ENCODE data around the gene PPP2R5E.

Gene PPP2R5E

GRCh38 chr14:63517354-63517753, 25.8 kb downstream of the PPP2R5E start:
- no peak for DNase-seq

DNA sequence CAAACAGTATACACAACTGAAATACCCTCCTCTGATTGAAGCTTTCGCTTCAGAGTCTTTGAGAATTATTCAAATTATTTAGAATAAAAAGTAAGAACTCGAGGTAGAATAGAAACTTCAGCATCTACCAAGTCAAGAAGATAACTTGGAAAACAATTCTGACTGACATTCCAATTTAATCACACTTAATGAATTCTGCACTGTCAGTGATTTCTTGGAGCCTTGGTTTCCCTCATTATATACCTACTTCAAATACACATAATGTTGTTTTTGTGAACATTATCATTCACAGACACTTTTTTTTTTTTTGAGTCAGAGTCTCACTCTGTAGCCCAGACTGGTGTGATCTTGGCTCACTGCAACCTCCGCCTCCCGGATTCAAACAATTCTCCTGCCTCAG, 27.9 kb downstream of the PPP2R5E start:
- no peak for DNase-seq

- no peak for DNase-seq
Observed at GRCh38 chr14:63513756-63514155, 29.4 kb downstream of the PPP2R5E start.

GRCh38 chr14:63512861-63513260, 30.3 kb downstream of the PPP2R5E start:
- no peak for DNase-seq

DNA sequence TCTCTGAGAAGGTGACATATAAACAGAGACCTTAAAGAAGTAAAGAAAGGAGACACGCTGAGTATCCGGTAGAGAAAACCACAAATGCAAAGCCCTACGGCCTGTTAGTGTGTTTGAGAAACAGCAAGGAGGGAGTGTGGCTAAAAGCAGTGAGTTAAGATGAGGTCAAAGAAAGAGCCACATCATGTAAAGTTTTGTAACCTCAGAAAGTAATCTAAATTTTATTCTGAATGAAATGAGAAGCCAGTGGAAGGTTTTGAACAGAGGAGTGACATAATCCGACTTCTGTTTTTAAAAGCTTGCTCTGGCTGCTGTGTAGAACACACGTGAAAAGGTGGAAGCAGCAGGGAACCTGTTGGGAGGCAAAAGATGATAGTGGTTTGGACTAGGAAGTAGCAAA, 32.6 kb downstream of the PPP2R5E start:
- no peak for DNase-seq

DNA sequence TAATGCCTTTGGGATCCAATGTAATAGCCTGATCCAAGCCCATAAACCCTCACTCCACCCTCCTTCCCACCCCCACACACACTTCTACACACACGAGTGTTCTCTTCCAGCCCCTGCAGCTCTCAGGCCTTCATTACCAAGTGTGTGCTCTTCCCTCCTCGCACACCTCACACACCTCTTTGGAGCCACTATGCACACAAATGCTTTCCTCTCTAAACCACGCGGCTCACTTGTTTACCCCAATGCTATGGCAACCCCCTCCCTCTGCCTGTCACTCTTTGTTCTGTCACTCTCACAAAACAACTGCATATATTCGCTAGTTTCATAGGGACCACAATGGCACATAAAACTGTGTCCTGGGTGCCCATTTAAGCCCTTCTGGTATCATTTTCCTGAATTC, 35.1 kb downstream of the PPP2R5E start:
- no peak for DNase-seq

- no peak for DNase-seq
Observed at GRCh38 chr14:63504648-63505047, 38.5 kb downstream of the PPP2R5E start.

GRCh38 chr14:63501429-63501828, 41.7 kb downstream of the PPP2R5E start:
- DNase-seq, result no peak

DNA sequence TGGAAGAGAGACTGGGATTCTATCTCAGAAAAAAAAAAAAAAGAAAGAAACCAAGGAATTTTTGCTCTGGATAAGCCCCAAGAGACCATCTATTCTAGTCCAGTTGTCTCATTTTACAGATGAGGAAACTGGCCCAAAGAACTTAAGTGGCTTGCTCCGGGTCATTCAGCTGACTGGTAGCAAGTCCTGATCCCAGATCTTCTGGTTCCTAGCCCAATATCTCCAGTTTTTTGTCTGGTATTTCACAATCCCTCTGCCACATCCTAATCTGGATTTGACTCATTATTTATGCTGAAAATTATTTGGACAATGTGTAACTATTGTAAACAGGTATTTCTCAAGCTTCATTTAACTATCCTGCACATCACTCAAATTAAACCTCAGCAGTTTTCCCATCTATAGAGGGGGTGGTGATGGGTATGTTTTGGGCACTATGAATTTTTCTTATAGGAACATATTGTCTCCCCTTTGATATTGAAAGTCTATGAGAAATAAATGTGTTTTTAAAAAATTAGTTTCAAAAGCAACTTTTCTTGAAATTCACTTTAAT, 43.4 kb downstream of the PPP2R5E start:
- no peak for DNase-seq

DNA sequence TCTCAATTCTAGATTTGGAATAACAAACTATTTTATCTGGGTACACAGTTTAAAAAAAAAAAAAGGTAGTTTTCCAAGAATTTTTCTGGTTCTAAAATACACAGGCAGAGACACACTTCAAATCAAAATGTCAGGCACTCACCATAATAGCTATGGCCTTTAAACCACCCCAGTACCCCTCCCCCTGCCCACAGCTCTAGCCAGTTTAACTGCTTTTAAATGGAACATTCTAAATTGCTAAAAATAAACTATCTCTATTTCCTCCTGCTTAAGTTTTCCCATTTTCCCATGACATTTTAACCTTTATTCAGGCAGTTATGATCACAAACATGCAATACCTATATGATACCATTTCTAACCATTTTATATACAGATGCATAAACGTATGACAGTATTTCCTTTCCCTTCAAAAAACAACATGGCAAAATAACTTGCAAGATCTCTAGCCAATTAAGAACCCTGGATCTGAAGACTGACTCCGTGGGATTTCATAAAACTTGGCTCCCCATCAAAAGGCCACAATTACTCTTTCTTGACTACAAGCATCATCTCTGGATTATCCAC, 46.3 kb downstream of the PPP2R5E start:
- DNase-seq, result no peak

DNA sequence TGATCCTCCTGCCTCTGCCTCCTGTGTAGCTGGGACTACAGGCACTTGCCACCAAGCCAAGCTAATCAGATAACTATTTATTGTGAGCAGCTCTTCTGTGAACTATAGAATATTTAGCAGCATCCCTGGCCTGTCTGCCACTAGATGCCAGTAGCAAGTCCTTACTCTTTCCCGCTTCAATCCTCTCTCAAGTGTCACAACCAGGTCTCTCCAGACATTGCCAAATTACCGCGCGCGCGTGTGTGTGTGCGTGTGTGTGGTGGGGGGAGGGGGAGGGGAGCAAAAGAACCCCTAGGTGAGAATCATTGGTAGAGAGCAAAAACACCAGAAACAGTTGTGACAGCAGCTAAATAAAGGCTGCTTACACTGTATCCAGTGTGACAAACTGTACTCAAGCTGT, 49.9 kb downstream of the PPP2R5E start:
- DNase-seq, result no peak

DNA sequence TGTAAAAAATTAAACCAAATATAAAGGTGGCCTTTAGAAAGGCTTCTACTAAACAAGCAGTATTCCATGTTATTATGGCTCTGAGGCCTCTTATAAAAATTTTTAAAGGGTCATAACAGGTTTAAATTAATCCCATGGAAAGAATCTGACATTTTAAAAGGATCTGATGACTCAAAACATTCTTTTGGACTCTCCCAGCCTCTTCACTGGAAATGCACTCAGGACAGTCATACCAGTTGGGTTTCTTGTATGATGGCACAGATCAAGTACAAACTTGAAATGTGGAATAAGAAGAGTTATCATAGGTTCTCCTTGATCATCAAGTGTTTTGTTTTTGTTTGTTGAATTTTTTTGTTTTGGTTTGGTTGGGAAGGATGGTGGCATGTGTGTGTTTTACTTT, 50.8 kb downstream of the PPP2R5E start:
- DNase-seq, result no peak

GRCh38 chr14:63487724-63488123, 55.5 kb downstream of the PPP2R5E start:
- no peak for DNase-seq

GRCh38 chr14:63486738-63487137, 56.4 kb downstream of the PPP2R5E start:
- no peak for DNase-seq

- no peak for DNase-seq
Observed at GRCh38 chr14:63483315-63483714, 59.9 kb downstream of the PPP2R5E start.

DNA sequence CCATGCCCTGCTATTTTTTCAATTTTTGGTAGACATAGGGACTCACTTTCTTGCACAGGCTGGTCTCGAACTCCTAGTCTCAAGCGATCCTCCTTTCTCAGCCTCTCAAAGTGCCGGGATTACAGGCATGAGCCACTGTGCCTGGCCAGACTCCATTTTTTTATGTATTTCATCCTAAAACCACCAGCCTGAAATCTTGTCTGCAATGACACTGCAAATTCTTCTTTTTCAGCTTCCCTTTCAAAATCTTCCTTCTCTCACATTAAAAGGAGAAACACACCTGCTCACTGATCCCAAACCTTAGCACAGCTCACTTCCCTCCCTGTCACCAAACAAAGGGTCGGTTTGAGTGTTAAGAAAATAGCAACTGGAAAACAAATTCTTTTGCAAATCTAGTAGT, 62.6 kb downstream of the PPP2R5E start:
- no peak for DNase-seq

DNA sequence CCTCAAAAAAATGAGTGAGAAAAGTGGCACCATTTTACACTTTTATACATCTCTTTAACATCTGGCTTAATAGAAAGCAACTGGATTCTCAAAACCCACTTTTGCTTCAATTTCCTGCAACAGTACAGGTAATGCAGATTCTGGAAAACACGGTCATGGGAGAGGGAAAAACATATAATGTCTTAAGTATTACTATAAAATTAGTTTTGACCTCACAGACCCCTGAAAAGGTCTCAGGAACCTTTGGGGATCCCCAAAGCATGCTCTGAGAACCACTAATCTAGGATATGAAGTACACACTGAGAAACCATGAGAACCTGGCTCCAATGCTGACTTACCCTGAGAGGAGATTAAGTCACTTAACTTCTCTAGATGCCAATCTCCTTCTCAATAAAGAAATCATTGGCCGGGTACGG, 64.7 kb downstream of the PPP2R5E start:
- no peak for DNase-seq

- DNase-seq, result no peak
Observed at GRCh38 chr14:63478010-63478409, 65.2 kb downstream of the PPP2R5E start.

DNA sequence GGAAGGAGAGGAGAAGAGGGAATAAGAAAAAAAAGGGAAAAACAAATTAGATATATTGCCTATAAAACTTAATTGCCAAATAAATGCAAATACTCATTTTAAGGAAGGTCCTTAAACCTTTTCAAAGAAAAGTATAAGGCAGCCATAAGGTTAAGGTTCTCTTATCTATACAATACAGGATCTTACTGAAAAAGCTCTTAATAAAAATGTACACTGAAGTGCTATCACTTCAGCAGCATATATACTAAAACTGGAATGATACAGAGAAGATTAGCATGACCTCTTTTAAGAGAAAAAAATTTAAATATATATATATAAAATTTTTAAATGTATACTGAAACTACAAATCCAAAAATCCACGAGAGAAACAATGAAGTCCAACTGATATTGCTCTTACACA, 65.6 kb downstream of the PPP2R5E start:
- no peak for DNase-seq

GRCh38 chr14:63475761-63476160, 67.4 kb downstream of the PPP2R5E start:
- DNase-seq, result no peak

- no peak for DNase-seq
Observed at GRCh38 chr14:63474844-63475243, 68.3 kb downstream of the PPP2R5E start.

- DNase-seq, result no peak
Observed at GRCh38 chr14:63474111-63474510, 69.1 kb downstream of the PPP2R5E start.

DNA sequence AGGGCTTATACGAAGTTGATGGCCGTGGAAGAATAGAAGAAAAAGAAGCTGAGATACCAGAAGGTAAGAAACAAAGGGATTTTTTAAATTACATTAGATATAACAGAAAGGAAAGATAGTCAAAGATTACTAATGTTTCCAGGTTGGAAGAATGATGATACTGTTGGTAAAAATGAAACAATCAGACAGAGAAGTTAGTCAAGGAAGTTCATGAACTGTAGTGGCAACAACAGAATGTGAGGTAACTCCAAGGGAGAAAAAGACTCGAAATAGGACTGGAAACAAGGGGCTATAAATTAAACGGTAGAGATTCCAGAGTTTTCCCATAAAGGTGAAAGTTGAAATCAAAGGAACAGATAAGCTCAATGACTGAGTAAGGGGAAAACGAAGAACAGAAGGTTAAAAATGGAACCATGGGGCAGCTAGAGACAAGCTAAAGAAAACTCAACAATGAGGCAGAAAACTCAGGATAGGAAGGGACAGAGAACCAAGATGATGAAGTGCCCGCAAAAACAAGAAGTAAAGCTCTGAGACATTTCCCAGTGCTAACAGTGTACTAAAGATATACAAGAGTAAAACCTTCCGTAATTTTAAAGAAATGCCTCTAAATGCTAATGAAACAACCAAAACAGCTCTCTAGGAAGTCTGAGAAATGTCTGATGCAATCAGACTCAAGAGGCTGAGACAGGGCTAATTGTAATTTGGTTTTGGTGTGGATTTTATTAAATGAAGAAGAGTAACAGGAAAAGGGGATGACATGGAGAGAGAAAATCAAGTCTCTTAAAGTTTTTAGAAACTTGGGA, 70.0 kb downstream of the PPP2R5E start:
- no peak for DNase-seq

GRCh38 chr14:63470962-63471793, 72.0 kb downstream of the PPP2R5E start:
- DNase-seq, result no peak

Data from activated CD4-positive, CD25-positive, alpha-beta regulatory T cell (primary cell).